Measurements from ENCODE around the gene PODN.

Gene PODN

GRCh38 chr1:53061859-53062707 is at the start of gene PODN:
Gene PODN, plus strand, starts transcription at chr1:53062213. Its CDS starts 7,643 bp downstream, at chr1:53069856.
- DNase-seq (ENCODE audit: low read depth in 2 of 2) = no peak

- peak; percentile 59 to 65 for DNase-seq (ENCODE audit: low read depth in 2 of 2)
Observed at GRCh38 chr1:53014791-53015507, 47.1 kb upstream of the PODN start.

DNA sequence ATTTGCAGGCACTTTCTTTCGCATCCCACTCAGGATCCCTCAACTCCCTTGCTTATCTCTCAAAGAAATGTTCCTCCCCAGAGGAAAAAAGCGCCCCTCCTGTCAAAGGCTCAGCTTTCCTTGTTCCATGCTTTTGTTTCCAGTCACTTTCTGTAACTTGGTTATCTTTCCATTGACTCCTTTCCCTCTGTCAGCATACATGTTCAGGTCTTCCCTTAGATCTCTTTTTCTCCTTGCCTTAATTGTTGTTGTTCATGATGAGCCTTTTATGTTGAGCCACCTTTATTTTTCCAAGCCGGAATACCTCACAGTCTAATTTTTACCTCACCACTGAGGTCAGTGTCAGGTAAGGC is 46.5 kb upstream of the PODN start:
- no peak for DNase-seq (ENCODE audit: low read depth in 2 of 2)

- no peak for DNase-seq (ENCODE audit: low read depth in 2 of 2)
Observed at GRCh38 chr1:53016705-53017104, 45.3 kb upstream of the PODN start.

- DNase-seq (ENCODE audit: low read depth in 2 of 2) = no peak
Observed at GRCh38 chr1:53020588-53020987, 41.4 kb upstream of the PODN start.

GRCh38 chr1:53022179-53022578 is 39.8 kb upstream of the PODN start:
- DNase-seq (ENCODE audit: low read depth in 2 of 2) = no peak

GRCh38 chr1:53023546-53023945 is 38.5 kb upstream of the PODN start:
- no peak for DNase-seq (ENCODE audit: low read depth in 2 of 2)

DNA sequence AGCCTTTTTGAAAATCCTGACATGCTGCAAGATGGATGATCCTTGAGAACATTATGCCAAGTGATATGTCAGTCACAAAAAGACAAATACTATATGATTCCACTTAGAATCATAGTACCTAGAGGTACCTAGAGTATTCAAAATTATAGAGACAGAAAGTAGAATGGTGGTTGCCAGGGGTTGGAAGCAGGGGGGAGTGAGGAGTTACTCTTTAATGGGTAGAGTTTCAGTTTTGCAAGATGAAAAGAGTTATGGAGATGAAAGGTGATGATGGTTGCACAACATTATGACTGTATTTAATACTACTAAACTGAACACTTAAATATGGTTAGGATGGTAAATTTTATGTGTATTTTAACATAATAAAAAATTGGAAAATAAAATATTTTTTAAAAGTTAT is 37.9 kb upstream of the PODN start:
- DNase-seq (ENCODE audit: low read depth in 2 of 2) = no peak

- no peak for DNase-seq (ENCODE audit: low read depth in 2 of 2)
Observed at GRCh38 chr1:53025034-53025768, 36.8 kb upstream of the PODN start.

DNA sequence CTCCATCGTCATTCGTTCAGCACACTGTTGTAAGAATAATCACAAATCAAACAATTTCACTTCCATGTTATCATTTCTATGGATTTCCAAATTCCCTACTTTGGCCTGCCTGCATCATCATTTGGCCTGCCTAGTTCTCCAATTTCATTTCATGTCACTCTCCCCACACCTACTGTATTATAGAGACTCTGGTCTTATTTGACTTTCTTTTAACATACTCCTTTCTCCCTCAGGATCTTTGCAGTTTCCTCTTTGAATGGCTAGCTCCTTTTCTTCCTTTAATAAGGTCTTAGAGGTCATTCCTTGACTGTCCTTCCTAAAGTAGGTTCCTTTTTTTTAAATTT is 36.3 kb upstream of the PODN start:
- DNase-seq (ENCODE audit: low read depth in 2 of 2) = no peak

- no peak for DNase-seq (ENCODE audit: low read depth in 2 of 2)
Observed at GRCh38 chr1:53026254-53026653, 35.8 kb upstream of the PODN start.

- DNase-seq (ENCODE audit: low read depth in 2 of 2) = no peak
Observed at GRCh38 chr1:53031732-53032131, 30.3 kb upstream of the PODN start.

DNA sequence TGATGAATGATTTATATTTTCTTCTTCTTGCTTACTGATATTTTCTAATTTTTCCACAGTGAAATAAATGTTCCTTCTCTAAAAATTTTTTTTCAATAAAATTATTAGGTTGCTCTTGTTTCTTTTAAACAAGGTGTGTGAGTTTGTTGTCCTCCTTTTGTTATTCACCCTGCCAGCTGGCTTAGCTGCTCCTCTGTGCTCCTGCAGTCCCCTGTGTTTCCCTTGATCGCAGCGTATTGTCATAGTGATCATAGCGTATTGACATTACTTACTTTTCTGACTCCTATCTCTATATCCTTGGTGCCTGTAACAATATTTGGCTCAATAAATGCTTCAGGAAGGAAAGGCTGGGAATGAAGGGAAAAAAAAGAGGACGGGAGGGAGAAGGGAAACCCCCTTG is 24.9 kb upstream of the PODN start:
- no peak for DNase-seq (ENCODE audit: low read depth in 2 of 2)

DNA sequence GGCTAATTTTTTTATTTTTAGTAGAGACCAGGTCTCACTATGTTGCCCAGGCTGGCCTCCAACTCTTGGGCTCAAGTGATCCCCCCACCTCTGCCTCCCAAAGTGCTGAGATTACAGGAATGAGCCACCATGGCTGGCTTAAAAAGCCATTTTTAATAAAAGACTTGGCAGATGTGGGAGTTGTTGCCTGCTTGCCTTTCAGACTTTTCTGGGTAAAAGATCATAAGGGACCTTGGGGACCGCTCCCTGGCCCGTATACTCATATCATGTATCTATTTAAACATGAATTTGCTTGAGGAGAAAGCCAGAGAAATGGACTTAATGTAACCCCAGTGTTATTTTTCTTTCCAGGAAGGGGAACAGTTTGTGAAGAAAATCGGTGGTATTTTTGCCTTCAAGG is 23.4 kb upstream of the PODN start:
- DNase-seq (ENCODE audit: low read depth in 2 of 2) = no peak

- no peak for DNase-seq (ENCODE audit: low read depth in 2 of 2)
Observed at GRCh38 chr1:53043271-53043670, 18.7 kb upstream of the PODN start.

GRCh38 chr1:53044926-53045325 is 17.1 kb upstream of the PODN start:
- DNase-seq (ENCODE audit: low read depth in 2 of 2) = no peak

DNA sequence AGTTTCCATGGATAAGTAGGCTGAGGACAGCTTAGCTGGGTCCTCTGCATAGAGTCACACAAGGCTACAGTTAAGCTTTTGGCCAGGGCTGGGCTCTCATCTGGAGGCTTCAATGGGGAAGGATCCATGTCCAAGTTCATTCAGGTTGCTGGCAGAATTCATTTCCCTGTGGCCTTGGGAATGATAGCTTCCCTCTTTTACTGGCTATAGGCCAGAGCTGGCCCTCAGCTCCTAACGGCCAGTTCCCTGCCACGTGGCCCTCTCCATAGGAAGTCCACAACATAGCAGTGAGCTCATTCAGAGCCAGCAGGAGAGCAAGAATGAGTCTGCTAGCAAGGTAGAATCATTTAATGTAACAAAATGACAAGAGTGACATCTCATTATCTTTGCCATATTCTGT is 15.1 kb upstream of the PODN start:
- DNase-seq (ENCODE audit: low read depth in 2 of 2) = no peak

- no peak for DNase-seq (ENCODE audit: low read depth in 2 of 2)
Observed at GRCh38 chr1:53047737-53048736, 14.0 kb upstream of the PODN start.

DNA sequence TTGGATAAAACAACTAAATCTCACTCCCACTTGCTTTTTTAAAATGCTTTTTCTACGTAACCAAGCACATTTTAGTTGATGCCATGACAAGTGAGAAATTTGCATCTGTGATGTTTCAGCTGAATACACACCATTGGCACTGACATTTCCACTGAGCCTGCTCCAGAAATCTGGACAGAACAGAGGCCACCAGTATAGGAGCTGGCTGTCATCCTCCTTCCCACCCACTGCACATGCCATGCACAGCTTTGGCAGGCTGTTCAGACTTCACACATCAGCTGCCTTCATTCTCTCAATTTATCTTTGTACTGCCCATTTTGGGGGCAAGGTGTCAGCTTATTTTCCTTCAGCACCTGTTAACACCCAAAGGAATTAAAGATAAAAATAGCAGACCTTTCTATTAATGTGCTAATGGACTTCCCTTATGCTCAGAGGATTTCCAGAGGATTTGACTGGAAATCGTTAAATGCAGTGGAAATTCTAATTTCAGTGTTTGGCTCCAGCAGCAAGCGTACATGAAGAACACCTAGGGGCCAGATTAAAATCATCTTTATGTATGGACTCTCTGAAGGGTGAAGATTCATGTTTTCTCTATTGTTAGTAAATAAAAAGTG is 12.9 kb upstream of the PODN start:
- DNase-seq (ENCODE audit: low read depth in 2 of 2) = no peak

DNA sequence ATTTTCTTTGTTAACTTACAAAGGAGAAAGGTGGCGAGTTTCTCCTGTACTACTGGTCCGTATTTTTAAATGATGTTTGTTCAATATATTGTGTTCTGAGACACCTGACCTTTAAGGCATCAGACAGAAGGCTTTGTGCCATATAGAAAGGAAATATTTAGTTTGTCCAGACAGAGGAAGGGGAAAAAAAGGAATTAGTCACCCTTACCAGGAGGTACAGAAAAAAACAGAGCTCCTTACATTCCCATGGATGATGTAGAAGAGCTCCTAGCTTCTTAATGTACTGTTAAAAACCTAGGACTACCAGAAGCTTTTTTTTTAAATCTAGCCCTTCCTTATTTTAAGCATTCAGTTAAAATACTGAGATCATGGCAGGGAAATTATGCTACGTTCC is 12.4 kb upstream of the PODN start:
- DNase-seq (ENCODE audit: low read depth in 2 of 2) = no peak

GRCh38 chr1:53050310-53050709 is 11.7 kb upstream of the PODN start:
- DNase-seq (ENCODE audit: low read depth in 2 of 2) = no peak
